HFF-Myc (cell line): ENCODE data around the gene VWA5B2.
A peak's percentile ranks its signal among the peaks of the same experiment; 100 is the strongest.

ENCODE experiments used
- DNase-seq: peaks from one replicate; pipeline ENCODE4 v3.0.0-alpha.2; 2011; ENCODE audit warnings: low read depth; ENCODE audit errors: extremely low read depth
- H3K4me3 ChIP-seq: replicated peaks from 2 replicates; pipeline ENCODE4 v1.5.1; 2011; ENCODE audit warnings: low read depth, mild to moderate bottlenecking, control low read depth, low read length
- CTCF ChIP-seq: IDR thresholded peaks from 2 replicates; pipeline ENCODE4 v1.5.1; 2012; ENCODE audit warnings: mild to moderate bottlenecking, low read depth, low read length, control low read depth; ENCODE audit errors: missing control alignments

Gene VWA5B2

GRCh38 chr3:184218814-184219213 lies 10.6 kb upstream of the VWA5B2 start:
- no peak overlapping the region for H3K4me3 ChIP-seq
- TF ChIP-seq CTCF, result no peak
- DNase-seq, result no peak

GRCh38 chr3:184222521-184222920 lies 6.9 kb upstream of the VWA5B2 start:
- DNase-seq, result no peak
- no peak for TF ChIP-seq CTCF
- no peak overlapping the region for H3K4me3 ChIP-seq

DNA sequence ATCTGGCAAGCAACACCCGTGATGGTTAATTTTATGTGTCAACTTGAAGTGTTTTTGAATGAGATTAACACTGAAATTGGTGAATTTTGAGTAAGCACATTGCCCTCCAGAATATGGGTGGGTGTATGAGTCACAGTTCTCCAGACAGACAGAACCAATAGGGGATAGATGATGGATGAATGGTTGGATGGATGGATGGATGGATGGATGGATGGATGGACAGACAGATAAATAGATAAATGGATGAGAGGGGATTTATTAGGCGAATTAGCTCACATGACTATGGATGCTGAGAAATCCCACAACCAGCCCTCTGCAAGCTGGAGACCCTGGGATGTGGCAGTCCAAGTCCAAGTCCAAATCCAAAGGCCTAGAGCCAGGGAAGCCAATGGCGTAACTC lies 5.4 kb upstream of the VWA5B2 start:
- DNase-seq, result no peak
- TF ChIP-seq CTCF, result no peak
- no peak overlapping the region for H3K4me3 ChIP-seq

GRCh38 chr3:184227481-184227935 lies 1.9 kb upstream of the VWA5B2 start:
- peak; percentile 85 for TF ChIP-seq CTCF
- H3K4me3 ChIP-seq, result no peak overlapping the region
- no peak for DNase-seq

DNA sequence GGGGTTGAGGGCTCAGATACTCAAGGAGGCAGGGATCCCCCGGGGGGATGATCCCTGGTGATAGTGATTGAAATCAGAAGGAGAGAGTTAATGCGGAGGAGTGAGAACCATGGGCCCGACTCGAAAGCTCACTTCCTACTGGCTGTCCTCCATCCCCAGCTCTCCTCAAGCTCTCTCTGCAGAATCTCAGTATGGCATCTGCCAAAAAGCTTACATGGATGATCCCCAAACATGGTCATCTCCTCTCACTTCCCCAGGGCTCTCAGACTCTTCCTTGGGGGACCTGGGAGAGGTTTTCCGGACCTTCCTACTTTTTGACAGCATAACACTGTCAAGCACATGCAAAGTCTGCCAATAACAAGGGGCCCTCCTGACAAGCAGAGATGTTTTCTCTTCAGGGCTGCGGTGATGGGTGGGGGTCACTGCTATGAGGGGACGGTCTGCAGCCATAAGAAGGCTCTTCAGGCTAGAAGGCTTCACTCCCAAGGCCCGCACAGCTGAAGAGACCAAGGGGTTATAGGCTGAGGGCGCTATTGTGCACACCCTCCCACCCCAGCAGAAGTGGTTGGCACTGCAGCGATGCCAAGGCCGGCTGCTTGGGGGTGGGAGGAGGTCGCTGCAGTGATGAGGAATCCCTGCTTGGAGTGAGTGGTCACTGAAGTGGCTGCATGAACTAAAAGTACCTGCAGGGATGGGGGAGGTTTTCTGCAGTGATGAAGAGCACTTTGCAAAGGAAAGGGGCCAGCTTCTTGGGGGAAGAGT lies 828 bp upstream of the VWA5B2 start:
- DNase-seq, result no peak
- H3K4me3 ChIP-seq, result no peak overlapping the region
- no peak for TF ChIP-seq CTCF

- no peak for DNase-seq
- no peak for TF ChIP-seq CTCF
- H3K4me3 ChIP-seq, result no peak overlapping the region; the same call in 1 of the 2 replicates
Measured at GRCh38 chr3:184230081-184230602, 757 bp downstream of the VWA5B2 start.
